ENCODE data around the gene ZNF563. TPM values are rescaled to one million over a fixed set of nuclear protein-coding genes. Genes with fewer than 3 reads are reported as not detected.
A peak's percentile ranks its signal among the peaks of the same experiment; 100 is the strongest.
"Not testable (repeated sequence)": the region's sequence is repeated elsewhere in the genome, so short reads cannot be mapped to it uniquely, and the experiment has no call there.

Gene ZNF563
- total RNA-seq = 1.5 and 3.5 TPM in 2 replicates

DNA sequence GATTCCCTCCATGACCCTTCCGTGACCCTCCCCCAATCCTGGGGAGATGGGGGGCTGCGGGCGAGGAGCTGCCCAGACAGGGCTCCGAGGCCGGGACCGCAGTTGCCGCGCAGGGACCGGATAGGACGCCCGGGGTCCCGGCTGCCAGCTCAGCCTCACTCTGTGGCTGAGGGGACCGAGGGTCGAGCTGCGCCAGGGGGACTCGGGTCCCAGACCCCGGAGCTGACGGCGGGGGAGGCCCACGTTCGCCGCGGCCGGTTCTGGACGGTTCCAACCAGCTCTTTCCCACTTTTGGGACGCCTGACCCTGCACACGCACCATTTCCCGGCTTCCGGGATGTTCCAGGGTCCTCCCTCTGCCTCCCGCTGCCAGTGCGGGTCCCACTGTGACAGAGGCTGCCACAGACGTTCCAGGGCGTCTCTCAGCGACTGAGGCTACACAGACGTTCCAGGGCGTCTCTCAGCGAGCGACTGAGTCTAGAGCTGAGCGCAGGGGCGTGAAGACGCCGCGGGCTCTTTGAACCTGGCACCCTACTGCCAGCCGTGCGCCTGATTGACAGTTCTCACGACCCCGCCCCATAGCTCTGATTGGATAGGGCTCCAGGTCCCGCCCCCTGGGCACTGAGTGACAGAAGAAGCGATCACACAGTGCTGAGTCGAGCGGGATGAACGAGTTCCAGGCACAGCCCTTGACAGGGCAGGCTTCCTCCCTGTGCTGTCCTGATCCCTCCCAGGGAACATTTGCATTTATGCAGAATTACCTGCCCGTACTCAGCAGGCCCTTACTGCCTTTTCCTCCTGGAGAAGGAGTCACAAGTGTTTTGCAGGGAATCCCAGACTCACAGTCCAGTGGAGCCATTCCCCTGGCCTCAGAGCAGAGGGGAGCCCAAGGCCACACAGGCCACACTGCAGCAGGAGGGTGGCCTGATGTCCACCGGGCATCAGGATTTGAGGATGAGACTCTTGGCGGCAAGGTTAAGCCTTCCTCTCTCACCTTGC is at the start of gene ZNF563:
ZNF563 (minus strand) TSS at position 472 of the 998 bp plus-strand sequence; CDS start at position 321, 151 bp downstream.
- peak; percentile 74 for DNase-seq (ENCODE audit: low read depth, low spot score)

DNA sequence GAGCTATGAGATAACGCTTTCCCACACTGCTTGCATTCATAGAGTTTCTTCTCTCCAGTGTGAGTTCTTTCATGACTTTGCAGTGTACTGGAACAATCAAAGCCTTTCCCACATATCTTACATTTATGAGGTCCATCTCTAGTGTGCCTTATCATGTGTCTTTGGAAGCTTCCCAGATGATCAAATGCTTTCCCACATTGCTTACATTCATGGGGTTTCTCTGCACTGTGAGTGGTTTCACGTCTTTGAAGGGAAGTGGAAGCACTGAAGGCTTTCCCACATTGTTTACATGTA is 47.0 kb upstream of the ZNF563 start:
- DNase-seq (ENCODE audit: low read depth, low spot score) = no peak

DNA sequence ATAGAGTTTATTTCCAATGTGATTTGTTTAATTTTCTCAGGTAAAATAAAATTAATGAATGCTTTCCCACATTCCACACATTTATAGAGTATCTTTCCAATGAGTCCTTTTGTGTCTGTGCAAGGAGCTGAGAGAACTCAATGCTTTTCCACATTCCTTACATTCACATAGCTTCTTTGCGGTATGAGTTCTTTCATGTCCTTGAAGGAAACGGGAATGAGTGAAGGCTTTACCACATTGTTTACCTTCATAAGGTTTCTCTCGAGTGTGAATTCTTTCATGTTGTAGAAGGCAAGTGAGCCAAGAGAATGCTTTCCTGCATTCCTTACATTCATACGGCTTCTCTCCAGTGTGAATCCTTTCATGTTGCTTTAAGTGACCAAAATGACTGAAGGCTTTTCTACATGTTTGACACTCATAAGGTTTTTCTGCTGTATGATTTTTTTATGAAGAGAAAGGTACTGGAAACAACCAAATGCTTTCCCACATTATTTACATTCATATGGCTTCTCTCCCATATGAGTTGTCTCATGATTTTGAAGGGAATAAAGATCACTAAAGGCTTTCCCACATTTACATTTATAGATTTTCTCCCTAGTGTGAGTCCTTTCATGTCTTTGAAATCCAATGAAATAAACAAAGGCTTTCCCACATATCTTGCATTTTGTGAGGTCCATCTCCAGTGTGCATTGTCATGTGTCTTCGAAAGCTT is 46.5 kb upstream of the ZNF563 start:
- no peak for DNase-seq (ENCODE audit: low read depth, low spot score)

DNA sequence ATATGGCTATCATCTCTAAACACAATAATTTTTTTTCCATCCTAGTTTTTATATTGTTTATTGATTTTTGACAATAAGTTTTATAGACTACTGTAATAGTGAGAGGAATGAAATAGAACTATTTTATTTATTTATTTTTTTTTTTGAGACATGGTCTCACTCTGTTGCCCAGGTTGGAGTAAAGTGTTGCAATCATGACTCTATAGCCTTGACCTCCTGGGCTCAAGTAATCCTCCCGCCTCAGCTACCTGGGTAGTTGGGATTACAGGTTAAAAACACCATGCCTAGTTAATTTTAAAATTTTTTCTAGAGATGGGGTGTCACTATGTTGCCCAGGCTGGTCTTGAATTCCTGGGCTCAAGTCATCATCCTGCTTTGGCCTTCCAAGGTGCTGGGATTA is 40.6 kb upstream of the ZNF563 start:
- no peak for DNase-seq (ENCODE audit: low read depth, low spot score)

DNA sequence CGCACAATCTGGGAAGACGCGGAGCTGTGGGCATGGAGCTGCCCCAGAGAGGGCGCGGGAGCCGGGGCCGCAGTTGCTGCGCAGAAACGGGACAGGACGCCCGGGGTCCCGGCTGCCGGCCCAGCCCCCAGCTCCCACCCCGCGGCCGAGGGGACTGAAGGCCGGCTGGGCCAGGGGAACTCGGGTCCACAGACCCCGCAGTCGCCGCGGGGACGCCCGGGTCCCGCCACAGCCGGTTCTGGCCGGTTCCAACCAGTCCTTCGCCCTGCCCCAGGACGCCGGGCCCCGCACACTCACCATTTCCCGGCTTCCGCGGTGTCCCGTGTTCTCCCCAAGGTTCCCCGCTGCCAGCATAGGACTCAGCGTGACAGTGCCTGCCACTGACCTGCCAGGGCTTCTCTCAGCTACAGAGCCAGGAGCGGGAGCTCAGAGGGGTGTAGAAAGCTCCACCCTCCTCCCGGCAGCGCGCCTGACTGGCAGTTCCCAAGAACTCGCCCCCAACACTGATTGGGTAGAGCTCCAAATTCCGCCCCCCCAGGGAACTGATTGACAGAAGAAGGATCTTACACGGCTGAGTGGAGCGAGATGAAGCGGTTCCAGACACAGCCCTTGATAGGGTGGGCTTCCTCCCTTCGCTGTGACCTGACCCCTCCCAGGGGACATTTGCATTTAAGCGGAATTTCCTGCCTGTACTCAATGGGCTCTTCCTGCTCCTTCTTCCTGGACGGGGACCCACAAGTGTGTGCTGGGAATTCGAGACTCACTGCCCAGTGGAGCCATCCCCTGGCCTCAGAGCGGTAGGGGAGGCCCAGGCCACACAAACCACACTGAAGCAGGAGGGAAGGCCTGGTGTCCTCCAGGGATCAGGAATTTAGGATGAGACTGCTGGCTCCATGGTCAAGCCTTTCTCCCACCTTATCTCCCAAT is 32.1 kb upstream of the ZNF563 start, which contains the start of gene ZNF442:
ZNF442 (minus strand) TSS at position 448 of the 927 bp plus-strand sequence. CDS start 2,052 bp downstream, outside the sequence.
- peak; percentile 86 for DNase-seq (ENCODE audit: low read depth, low spot score)

DNA sequence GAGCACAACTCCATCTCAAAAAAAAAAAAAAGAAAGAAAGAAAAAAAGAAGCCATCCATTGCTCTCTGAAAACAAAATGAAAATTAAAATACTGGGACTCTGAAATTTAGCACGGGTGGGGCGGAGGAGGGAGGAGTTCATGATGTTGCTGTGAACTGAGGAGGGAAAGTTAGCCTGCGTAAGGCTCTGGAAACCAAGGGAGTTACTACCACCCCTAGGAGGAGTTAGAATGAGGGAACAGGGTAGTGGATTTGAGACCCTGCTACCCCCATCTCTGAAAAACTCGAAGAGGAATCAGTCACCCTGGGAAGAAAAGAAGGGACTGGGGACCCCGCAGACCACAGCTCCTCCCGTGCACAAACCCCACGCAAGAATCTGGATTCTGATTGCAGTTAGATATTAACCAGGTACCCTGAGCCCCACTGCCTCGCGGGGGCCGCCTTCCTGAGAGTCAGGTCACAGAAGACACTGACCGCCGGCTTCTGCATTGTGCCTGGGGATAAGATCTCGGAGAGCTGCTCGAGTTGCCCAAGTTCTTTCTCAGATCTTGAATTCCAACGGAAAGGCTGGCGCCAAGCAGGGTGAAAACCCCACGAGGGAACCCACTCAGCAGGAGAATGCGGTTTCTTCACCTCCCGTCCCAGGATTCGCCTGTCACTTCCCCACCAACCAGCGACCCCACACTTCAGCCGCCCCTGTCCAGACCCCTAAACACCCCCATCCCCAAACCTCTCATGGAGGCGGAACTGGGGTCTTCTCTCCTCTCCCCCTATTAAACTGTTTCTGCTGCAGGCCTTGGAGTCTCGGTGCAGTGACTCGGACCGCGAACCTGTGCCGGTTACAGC is 31.2 kb upstream of the ZNF563 start:
- no peak for DNase-seq (ENCODE audit: low read depth, low spot score)

DNA sequence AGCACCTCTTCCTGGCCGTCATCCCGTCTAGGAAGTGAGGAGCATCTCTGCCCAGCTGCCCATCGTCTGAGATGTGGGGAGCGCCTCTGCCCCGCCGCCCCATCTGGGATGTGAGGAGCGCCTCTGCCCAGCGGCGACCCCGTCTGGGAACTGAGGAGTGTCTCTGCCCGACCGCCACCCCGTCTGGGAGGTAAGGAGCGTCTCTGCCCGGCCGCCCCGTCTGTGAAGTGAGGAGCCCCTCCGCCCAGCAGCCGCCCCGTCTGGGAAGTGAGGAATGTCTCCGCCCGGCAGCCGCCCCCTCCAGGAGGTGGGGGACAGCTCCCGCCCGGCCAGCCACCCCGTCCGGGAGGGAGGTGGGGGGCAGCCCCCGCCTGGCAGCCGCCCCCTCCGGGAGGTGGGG is 28.8 kb upstream of the ZNF563 start:
- not testable (repeated sequence) for DNase-seq (ENCODE audit: low read depth, low spot score)

DNA sequence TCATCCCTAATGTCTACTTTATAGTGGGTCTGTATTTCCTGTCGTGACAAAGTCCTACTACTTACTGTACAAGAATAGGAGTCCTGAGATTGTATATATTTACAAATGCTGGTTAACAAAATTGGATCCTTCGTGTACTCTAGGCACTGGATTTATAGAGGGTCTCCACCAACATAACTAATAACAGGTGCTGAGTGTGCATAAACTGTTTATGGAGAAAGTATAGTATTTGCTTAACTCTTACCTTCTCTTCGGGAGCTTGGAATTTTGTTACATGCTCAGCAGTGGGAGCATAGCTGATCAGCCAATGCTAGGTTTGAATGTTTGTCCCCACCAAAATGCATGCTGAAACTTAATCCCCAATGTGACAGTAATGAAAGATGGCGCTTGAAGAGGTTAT is 19.9 kb upstream of the ZNF563 start:
- no peak for DNase-seq (ENCODE audit: low read depth, low spot score)

DNA sequence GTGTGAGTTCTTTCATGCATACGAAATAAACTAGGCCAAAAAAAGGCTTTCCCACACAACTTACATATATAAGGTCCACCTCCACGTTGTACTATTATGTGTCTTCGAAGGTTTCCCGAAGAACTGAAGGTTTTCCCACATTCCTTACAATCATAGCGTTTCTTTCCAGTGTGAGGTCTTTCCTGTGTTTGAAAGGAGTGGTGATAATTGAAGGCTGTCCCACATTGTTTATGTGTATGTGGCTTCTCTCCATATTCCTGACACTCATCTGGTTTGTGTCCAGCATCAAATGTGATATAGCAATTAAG is 17.4 kb upstream of the ZNF563 start:
- no peak for DNase-seq (ENCODE audit: low read depth, low spot score)

DNA sequence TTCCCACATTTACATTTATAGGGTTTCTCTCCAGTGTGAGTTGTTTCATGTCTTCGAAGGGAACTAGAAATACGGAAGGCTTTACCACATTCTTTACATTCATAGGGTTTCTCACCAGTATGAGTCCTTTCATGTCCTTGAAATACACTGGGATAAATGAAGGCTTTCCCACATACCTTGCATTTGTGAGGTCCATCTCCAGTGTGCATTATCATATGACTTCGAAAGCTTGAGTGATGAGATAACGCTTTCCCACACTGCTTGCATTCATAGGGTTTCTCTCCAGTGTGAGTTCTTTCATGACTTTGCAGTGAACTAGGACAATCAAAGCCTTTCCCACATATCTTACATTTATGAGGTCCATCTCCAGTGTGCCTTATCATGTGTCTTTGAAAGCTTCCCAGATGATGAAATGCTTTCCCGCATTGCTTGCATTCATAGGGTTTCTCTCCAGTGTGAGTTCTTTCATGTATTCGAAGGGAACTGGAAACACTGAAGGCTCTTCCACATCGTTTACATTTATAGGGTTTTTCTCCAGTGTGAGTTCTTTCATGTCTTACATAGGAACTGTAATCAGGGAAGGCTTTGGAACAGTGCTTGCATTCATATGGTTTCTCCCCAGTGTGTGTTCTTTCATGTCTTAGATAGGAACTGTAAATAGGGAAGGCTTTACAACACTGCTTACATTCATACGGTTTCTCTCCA is 16.9 kb upstream of the ZNF563 start:
- DNase-seq (ENCODE audit: low read depth, low spot score) = no peak

DNA sequence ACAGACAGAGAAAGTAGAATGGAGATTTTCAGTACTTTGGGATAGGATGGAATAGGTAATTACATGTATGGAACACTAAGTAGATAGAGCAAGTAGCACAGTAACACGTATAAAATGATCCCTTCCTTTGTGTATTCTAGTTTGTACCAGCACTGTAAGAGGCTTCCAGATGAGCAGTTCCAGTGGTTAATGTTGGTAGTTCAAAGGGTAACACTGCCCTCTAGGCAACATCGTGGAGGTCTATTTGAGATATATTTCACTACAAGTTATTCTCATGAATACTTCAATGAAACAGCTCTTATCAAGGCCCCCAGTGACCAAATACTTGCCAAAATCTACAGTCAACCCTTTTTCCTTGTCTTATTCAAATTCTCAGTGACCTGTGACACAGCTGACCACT is 13.5 kb upstream of the ZNF563 start:
- no peak for DNase-seq (ENCODE audit: low read depth, low spot score)

DNA sequence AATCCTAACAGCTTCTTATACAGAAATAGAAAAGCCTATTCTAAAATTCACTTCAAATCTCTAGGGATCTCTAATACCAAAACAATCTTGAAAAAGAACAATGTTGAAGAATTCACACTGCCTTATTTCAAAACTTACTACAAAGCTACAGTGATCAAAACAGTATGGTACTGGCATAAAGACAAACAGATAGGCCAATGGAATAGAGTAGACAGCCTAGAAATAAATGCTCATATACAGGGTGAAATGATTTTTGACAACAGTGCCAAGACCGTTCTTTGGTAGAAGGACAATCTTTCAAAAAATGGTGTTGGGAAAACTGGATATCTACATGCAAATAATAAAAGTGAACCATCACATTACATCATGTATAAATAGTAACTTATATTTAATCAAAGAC is 11.8 kb upstream of the ZNF563 start:
- DNase-seq (ENCODE audit: low read depth, low spot score) = no peak

DNA sequence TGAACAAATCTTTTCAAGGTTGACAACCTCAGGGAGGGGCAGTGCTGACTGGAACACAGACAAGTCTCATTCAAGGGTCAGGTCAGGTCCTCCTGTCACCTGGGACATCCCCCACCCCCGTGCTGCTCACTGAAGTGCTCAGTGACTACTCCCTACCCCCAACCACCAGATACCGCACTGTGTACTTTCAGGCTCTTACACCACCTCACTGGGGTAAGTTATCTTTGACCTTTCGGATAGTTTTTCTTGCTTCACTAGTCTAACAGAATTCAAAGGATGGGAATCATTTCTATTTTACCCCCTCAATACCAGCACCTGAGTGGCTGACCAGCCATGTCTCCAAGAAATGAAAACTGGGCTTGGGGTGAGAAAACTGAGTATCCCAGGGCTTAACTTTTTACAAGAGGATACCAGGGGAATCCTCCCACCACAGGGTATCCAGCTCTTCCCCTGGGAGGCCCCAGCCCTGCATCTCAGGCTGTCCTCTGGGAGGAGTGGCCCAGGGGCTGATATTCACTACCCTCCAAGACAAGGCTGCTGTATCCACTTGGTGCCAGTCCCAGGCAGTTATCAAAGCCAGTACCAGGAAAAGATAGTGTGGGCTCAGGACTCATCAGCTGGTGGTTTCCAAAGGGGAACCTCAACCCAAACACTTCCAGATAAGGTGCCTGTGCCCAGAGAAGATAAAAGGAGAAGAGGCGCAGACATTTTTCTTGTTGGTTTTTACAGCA is 2.1 kb downstream of the ZNF563 start:
- DNase-seq (ENCODE audit: low read depth, low spot score) = no peak

DNA sequence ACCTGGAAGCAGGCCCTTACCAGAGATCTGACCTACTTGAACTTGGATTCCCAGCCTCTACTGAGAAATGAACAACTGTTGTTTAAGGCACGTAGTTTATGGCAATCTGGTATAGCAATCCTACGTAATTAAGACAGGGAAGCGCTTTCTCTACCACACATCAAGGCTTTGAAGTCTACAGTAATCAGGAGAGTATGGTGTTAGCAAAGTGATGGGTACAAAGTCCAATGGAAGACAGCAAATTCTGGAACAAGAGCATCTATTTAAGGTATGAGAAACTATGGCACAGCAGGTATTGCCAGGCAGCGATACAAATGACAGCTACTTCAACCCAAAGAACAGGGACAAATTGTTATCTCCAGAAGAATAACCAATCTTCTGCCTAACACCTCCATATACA is 3.1 kb downstream of the ZNF563 start:
- DNase-seq (ENCODE audit: low read depth, low spot score) = no peak

DNA sequence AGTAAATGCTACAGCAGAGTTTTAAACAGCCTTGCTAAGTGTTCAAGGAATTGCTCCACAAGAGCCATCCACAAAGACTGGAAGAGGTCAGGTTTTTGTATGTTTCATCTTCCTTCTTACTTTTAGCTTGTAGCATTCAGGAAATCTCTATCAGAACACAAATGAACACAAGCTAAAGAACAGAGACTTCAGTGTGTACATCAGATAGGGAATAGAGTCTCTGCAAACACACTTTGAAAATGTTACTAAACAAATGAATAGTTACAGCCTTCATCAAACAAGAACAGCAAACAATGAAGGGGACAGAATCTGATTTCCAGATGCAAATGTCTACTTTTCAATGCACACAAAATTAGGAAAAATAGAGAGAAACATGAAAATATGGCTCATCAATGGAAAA is 7.7 kb downstream of the ZNF563 start:
- DNase-seq (ENCODE audit: low read depth, low spot score) = no peak

DNA sequence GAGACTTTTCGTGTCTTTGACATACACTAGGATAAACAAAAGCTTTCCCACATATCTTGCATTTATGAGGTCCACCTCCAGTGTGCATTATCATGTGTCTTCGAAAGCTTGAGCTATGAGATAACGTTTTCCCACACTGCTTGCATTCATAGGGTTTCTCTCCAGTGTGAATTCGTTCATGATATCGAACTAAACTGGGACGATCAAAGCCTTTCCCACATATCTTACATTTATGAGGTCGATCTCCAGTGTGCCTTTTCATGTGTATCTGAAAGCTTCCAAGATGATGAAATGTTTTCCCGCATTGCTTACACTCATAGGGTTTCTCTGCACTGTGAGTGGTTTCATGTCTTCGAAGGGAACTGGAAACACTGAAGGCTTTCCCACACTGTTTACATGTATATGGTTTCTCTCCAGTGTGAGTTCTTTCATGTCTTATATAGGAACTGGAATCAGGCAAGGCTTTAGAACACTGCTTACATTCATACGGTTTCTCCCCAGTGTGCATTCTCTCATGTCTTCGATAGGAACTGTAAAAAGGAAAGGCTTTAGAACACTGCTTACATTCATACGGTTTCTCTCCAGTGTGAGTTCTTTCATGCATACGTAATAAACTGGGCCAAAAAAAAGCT is 14.5 kb downstream of the ZNF563 start:
- no peak for DNase-seq (ENCODE audit: low read depth, low spot score)

DNA sequence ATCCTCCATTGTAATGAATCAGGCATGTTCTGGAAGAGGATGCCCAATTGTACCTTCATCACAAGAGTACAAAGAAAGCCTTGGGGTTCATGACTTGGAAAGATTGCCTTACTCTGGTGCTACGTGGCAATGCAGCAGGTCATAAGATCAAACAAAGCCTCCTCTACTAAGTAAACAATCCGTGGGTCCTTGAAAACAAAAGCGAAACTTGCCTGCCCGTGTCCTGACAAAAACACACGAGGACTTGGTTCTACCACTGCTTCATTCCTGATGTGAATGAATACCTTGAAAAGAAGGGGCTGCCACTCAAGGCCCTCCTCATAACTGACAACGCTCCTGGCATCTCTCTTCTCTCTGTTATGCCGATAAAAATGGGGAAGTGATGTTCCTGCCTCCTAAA is 18.9 kb downstream of the ZNF563 start:
- no peak for DNase-seq (ENCODE audit: low read depth, low spot score)

DNA sequence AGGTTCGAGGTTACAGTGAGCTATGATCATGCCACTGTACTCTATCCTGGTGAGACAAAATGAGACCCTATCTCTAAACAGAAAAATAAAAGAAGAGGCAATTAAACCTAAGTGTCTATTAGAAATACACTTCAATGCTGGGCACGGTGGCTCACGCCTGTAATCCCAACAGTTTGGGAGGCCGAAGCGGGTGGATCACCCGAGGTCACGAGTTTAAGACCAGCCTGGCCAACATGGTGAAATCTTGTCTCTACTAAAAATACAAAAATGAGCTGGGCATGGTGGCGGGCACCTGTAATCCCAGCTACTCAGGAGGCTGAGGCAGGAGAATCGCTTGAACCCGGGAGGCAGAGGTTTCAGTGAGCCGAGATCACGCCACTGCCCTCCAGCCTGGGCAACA is 24.5 kb downstream of the ZNF563 start:
- not testable (repeated sequence) for DNase-seq (ENCODE audit: low read depth, low spot score)

DNA sequence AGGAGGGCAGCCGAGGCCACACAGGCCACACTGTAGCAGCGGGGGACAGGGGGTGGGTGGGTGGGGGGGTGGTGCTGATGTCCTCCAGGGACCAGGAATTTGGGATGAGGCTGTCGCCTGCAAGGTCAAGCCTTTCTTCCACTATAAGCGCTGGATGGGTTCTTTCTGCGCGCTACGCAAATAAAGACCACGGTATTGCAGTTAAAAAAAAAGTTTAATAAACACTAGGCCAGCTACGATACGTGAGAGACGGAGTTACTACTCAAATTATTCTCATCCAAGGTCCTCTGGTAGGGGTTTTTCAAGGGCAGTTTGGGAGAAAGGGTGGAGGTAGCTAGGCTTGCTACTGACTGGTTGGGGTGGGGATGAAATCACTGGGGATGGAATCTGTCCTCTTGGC is 38.2 kb downstream of the ZNF563 start:
- DNase-seq (ENCODE audit: low read depth, low spot score) = no peak

All from pulmonary artery endothelial cell (primary cell).